ENCODE measurements around the gene FGFR3.

GRCh38 chr4:1785592-1785991, 7.5 kb upstream of the FGFR3 start:
- TF ChIP-seq CTCF (IDR thresholded peaks at IDR 0.05) = no peak
- TF ChIP-seq SIN3A (IDR thresholded peaks at IDR 0.05; ENCODE audit: borderline replicate concordance, low read depth, low read length) = no peak
- TF ChIP-seq USF1 (IDR thresholded peaks at IDR 0.05; ENCODE audit: borderline replicate concordance, low read depth) = no peak
- TF ChIP-seq RAD21 (IDR thresholded peaks at IDR 0.05; ENCODE audit: low read length) = no peak
- no peak for TF ChIP-seq GATA2 (CRISPR knock-in tag; IDR thresholded peaks at IDR 0.05)

Measured in SK-N-SH (cell line).